Anterior cingulate cortex (tissue), 58 donors: Measurements from ENCODE around the gene PCNT.
"Not testable (repeated sequence)": the region's sequence is repeated elsewhere in the genome, so short reads cannot be mapped to it uniquely, and the experiment has no call there.

Source experiments
- DNase-seq, 58 donors: peaks; one replicate each; lab custom pipeline; 2025; lab: John Stamatoyannopoulos, UW

PCNT gene

DNA sequence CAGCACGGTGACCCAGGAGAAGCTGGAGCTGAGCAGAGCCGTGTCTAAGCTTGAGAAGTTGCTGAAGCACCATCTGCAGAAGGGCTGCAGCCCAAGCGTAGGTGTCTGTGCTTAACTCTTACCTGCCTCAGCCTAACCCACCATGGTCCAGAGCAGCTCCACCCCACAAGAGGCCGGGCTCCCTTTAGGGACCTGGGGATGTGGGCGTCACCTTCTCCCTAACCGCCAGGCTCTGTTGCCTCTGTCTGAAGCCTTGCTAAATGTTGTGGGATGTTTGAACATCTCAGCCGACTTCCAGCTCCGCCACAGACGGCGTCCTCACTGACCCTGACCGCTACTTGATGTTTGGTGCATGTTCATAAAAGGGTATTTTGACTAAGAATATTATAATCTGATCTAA is 114.3 kb downstream of the PCNT start:
- DNase-seq, result no peak

DNA sequence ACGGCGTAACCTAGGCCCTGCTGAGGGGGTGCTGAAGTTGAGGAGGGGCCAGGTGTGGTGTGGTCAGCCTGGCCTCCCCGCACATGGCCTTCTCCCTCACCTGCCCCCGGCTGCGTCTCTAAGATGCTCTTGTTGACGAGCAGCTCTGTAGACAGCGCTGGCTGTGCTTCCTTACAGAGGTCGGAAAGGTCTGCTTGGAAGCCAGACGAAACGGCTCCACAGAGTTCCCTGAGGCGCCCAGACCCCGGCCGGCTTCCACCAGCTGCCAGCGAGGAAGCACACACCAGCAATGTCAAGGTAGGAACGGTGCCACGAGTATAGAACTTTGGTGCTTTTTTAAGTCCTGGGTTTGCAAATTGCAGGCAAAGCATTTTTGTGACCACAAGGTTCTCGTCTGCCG is 116.0 kb downstream of the PCNT start:
- no peak for DNase-seq

DNA sequence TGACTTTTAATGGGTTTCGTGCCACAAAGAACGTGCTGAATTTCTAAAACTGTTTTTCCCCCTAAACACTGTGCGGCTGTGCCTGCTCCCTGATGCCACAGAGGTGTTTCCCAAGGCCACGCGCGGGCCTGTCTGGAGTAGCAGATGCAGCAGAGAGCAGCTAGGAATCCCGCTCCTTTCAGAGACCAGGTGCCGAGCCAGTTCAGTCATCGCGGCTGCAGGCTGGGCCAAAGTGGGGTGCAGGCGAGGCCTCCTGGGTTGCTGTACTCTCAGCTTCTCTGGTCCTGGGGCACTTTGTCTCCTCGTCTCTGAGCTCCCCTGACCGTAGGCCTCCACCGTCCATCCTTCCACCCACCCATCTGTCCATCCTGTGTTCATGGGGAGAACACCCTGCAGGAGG is 117.4 kb downstream of the PCNT start:
- DNase-seq, result no peak

DNA sequence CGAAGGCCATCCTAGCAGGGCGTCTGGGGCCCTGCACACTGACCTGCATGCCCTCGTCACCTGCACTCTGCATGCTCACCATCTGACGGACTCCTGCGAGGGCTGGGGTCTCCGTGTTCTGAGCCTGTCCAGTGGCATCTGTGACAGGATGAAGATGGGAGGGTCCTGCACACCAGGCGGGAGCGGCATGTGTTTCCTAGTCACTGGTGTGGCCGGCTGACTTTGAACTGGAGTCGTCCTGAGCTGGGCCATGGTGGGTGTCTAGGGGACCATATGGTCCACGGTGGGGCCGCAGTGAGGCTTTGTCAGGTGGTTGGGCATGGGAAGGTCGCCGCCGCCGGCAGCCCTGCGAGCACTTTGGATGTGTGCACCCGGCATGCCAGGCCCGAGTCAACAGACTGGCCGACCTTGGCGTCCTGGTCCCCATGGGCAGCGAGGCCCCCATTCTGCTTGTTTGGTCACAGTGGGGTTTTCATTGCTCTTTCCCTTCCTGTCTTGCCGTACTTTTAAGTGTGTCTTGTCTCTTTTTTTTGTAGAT is 118.1 kb downstream of the PCNT start:
- DNase-seq, result no peak

DNA sequence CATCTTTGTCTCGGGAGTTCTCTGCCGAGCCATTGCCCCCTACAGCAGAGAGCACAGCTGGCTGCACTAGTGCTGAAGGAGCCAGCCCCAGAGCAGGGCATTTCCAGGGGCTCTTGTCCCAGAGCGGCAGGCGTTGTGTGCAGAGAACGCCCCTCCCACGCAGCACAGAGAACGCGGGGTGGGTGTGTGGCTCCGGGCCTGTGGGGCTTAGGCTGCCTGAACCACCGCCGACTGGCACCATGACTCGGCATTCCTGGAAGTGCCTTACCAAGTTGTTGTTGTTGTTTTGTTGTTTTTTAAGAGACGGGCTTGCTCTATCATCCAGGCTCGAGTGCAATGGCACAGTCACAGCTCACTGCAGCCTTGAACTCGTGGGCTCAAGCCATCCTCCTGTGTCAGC is 119.0 kb downstream of the PCNT start:
- peak in 15 of 58 donors; percentile 6 to 86 (median 38) for DNase-seq

DNA sequence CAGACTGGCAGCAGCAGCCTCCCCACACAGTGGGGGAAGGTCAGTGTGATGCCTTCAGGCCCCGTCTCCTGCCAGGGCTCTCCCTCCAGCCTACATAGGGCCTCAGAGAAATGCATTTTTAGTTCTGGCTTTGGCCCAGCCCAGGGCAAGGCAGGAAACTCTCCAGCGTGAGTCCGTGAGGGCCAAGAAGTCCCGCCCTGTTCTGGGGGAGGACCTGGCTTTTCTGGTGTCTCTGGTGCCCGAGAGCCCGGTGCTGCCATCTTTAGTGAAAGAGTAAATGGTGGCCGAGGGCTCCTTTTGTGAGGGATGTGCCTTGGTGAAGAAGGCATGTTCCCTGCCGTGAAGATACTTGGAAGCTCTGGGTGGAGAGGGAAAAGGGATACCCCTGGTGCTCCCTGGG is 120.0 kb downstream of the PCNT start:
- DNase-seq, result no peak

DNA sequence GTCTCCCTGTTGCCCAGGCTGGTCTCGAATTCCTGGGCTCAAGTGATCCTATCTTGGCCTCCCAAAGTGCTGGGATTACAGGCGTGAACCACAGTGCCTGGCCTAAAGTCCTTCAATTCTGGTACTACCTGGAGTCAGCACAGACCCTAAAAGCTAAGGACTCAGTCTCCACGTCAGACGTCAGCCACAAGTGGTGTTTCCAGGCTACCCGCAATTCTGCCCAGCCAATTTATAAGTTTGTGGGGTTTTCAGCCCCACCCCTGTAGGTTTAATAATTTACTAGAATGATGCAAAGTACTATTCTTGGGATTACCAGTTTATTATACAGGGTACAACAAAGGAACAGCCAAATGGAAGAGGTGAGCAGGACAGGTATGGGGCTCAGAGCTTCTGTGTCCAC is 124.2 kb downstream of the PCNT start:
- DNase-seq, result no peak

DNA sequence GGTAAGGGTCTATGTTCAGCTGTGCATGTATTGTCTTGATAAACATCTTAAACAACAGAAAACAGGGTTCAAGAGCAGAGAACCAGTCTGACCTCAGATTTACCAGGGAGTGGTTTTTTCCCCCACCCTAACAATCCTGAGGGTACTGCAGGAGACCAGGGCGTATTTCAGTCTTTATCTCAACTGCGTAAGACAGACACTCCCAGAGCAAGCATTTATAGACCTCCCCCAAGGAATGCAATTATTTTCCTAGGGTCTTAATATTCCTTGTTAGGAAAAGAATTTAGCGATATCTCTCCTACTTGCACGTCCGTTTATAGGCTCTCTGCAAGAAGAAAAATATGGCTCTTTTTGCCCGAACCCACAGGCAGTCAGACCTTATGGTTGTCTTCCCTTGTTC is 124.9 kb downstream of the PCNT start:
- not testable (repeated sequence) for DNase-seq

DNA sequence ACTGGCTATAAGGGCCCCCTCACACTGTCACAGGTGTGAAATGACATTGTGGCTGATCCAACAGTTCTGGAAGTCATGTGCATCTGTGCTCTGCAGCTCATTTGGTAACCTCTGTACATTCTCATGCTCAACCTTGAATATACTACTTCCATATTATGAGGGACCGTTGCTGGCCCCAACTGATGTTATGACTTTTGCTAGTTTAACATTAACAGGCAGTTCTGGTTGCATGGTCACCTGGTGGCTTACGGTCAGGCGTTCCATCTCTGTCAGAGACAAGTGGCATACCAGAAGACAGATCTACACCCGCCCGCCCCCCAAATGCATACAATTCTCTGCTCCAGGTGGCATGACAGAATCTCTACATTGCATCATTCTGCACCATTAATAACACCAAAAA is 128.8 kb downstream of the PCNT start:
- DNase-seq, result no peak

DNA sequence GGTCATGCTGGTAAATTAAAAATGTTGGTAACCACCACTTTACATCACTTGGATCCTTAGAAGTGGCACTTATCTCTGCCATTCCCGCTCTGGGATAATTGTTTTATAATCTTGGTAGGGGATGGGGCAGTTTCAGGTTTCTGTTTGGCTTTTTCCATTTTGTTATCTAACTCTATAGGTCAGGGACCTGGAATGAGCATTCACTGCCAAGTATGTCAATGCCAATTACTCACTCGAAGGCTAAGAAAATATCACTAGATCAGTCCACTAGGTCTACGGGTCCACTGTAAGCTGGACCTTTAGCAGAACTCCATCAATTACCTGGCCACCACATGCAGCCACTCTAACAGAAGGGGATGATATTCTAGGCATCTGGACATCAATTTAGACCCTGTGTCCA is 130.2 kb downstream of the PCNT start:
- no peak for DNase-seq

DNA sequence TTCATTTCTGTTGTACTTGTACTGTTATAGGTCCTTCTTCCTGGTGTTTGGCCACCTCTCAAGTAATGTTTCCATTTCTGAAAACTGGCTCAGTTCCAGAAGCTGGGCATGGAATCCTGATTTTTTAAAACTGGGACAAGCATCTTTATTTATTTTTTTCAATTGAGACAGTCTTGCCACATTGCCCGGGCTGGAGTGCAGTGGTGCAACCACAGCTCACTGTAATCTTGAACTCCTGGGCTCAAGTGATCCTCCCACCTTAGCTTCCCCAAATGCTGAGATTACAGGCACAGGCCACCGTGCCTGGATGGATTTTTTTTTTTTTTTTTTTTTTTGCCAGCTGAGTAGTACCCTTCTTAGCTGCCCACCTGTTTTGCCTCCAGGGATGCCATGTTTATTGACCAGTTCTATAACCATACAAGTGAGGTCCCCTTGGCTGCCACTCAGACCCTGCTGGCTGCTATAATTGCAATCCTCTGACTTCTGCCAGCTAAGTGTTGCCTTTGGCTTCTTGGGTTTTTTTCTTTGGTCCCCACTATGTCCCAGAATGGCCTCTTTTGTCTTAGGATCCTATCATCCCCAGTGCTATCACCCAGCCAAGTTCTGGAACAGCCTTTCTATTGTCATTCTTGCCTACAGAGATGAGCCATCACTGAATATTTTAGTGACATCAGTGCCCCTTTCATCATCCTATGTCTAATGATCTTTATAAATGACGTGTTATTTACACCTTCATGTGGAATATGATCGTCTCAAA is 130.9 kb downstream of the PCNT start:
- DNase-seq, result peak in 15 of 58 donors; percentile 9 to 76 (median 43)

DNA sequence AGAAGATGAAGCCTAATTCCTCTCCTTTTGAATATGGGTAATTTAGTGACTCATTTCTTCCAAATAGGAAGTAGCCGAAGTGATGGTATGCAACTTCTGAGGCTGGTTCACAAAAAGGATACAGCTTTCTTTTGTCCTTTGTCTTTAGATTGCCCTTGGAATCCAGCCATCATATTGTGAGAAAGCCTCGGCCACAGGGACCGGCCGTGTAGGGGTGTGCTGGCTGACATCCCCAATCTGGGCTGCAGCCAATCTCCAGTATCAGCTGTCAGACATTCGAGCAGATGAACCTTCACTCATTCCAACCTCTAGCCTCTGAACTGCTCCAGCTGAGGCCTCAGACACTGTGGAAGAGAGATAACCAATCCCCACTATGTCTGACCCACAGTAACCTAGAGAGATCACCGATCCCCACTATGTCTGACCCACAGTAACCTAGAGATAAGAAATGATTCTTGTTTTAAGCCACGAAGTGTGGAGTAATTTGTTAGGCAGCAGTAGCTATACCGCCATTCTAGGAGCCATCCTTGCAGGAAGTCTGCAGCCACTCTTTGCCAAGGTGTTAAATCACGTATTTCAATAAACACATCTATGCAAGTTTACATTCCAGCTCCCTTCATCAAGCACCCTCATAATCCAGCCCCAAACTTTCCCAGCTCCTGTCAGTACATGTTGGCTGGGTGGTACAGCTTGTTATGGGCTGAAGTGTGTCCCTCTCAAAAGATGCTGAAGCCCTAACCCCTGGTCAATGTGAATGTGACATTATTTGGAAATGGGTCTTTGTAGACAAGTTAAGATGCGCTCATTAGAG is 131.8 kb downstream of the PCNT start:
- DNase-seq, result peak in 31 of 58 donors; percentile 18 to 77 (median 50)

DNA sequence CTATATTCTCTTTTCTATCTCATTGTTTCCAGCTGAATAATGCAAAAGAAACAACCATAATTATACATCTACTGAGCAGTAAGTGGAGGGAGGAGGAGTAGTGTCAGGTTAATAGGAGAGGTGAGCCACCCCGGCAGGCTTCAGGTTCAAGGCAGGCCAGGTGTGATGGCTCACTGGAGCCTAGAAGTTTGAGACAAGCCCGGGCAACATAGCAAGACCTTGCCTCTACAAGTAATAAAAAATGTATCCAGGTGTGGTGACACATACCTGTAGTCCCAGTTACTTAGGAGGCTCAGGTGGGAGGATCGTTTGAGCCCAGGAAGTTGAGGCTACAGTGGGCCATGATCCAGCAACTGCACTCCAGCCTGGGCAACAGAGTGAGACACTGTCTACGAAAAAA is 132.8 kb downstream of the PCNT start:
- no peak for DNase-seq

DNA sequence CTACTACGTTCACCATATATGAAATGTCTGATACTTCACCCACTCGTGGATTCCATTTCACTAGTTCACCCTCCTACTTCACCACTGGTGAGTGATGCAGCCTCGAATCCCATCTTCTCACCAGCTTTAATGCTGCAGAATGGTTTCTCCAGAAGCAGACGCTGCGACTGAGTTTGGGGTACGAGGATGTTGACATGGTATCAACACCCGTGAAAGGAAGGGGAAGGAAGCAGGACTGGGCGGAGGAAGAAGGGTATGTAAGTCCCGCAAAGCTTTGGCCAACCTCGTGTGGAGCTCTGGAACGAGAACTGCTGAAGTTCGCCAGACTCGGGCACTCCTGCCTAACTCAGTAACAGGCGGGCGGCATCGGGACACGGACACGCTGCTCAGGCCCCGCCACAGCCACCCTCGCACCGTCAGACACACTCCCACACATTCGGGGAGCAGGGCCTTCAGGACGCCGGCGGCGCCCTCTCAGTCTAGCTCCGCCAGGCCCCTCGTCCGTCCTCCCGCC is 133.9 kb downstream of the PCNT start:
- DNase-seq, result peak in 12 of 58 donors; percentile 26 to 73 (median 60)

DNA sequence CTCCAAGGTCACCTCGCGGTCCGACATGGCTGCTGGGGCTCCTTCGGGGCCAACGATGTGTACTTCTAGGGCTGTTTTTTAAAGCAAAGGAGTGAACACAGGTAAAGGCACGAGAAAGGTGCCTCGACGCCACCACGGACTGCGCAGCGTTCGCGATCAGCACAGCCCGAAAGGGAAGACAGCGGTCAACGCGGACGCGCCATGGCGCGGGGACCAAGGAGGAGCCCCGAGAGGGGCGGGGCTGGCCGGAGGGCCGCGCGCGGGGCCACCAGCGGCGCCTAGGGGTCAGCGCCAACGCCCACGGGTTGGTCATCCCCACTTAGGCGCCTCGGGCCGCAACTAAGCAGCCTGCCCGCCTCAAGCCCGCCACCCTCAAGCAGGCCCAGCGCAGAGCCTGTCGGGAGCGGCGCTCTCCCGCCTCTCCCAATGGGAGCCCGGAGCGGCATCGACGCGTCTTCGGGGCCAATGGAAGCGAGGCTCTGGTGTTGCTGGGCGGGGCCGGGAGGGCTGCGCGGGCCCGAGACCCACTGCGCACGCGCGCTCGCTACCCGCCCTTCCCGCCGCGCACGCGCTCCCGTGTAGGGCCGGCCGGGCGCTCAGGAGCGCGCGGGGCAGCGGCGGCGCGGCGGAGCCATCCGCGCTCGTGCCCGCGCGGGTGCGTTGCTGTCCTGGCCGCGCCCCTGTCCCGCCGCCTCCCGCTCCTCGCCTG is 134.5 kb downstream of the PCNT start, which contains the start of gene DIP2A:
Gene DIP2A (plus strand): TSS at position 577 of the 709 bp plus-strand sequence. CDS start 241 bp downstream, outside the sequence.
- DNase-seq, result peak; percentile 47 to 97 (median 94)

DNA sequence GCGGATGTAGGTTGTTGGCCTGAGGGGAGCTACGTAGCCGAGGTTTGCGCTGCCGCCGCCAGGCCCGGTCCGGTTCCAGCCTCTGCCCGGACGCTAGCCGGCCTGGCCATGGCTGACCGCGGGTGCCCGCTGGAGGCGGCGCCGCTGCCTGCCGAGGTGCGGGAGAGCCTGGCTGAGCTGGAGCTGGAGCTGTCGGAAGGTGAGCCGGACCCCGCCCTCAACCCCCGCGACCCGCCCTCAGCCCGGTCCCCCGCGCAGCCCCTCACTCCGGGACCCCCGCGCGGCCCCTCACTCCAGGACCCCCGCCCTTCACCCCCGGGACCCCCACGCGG is 135.0 kb downstream of the PCNT start:
- no peak for DNase-seq

DNA sequence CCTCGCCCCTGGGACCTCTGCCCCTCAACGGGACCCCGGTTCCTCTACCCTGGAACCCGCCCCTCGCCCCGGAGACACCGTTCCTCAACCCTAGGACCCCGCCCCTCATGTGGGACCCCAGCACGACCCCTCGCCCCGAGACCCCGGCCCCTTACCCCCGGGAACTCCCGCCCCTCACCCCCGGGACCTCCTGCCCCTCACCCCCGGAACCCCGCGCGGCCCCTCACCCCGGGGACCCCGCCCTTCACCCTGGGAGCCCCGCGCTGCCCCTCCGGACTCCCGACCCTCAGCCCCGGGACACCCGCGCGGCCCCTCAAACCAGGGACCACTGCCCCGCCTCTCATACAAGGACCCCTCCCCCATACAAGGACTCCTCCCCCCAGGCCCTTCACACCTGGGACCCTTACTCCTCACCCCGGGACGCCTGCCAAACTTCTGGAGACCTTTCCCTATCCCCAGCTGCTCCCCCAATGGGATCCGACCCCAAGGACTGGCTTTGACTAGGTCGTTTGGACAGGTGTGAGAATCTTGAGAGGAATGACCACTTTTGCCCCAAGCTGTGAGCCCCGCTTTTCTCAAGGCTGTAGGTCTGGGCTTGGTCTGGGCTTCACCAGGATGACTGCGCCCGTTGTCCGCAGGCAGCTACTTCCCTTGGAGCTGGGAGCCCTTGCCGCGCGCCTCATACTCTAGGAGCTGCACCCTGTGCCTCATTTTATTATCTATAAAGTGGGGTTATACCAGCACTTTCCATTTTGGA is 135.6 kb downstream of the PCNT start:
- peak in 10 of 58 donors; percentile 20 to 50 (median 26) for DNase-seq

DNA sequence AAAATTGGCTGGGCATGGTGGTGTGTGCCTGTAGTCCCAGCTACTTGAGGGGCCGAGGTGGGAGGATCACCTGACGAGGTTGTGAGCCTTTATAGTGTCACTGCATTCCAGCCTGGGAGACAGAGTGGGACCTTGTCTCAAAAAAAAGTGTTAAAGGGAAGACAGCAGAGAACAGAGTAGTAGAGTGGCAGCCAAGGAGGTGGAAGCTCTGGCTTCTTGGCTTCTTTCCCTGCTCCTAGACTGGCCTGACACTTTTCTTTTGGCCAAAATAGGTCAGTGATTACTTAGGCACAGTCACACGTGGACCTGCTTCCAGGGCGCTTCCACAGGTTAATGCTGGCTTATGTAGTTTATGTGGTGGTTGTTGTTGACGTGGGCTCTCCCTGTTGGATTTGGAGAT is 138.0 kb downstream of the PCNT start:
- DNase-seq, result no peak

DNA sequence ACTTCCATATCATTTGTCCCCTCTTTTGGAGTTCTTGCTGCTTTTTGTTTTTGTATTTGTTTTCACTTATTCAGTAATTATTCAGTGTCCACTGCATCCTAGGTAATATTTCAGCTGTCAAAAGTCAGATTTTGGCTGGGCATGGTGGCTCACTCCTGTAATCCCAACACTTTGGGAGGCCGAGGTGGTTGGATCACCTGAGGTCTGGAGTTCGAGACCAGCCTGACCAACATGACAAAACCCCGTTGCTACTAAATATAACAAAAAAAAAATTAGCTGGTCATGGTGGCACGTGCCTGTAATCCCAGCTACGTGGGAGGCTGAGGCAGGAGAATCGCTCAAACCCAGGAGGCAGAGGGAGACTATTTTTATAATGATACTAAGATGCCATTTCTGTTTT is 141.2 kb downstream of the PCNT start:
- DNase-seq, result not testable (repeated sequence)

DNA sequence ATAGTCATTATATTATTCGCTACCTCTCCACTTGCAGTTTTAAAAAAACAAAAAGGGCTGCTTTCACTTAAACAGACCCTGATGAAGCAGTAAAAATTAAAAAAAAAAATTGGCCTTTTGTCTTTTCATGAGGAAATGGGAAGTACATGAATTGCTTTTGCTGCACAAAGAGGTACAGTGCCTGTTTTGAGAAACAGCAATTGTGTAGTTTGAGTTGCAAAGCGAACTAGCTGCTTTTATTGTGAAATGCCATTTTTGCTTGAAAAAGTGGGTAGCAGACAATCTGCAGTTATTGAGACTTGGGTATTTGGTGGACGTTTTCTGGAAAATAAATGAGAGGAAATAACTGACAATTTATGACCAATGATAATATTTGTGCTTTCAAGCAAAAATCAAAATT is 141.7 kb downstream of the PCNT start:
- no peak for DNase-seq
